Measurements from ENCODE around the gene NRP1.
"Not testable (repeated sequence)": the region's sequence is repeated elsewhere in the genome, so short reads cannot be mapped to it uniquely, and the experiment has no call there.

Gene NRP1

DNA sequence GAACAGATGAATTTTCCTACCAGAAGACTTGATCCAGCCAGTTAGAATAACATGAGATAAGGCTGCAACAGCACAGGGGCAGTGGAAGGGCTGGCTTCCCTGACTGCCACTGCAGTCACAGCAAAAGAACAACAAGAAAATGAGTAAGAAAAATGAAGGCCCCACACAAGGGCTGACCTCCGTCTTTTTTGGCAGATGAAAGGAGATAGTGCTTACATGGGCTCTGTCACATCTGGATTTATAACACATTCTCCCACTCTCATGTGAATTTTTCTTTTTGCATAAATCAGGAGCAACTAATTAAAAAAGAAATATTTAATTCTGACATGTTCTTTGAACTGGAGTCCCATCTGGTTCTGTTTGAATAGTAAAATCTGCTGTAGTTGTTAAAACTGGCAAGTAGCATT lies 99.6 kb downstream of the NRP1 start:
- Histone ChIP-seq H3K36me3 (ENCODE audit: insufficient read depth, low read length) (no peaks in the 10 kb centered on the region), H3K9me3 (ENCODE audit: control insufficient read depth, insufficient read depth, low read length) (peaks cover 2% of the 10 kb centered on the region; the same call in 1 of the 2 replicates), H3K4me1 (ENCODE audit: insufficient read depth, low read length) (peaks cover 14% of the 10 kb centered on the region), H3K9ac (ENCODE audit: low read depth, low read length) (no peak overlapping the region)

DNA sequence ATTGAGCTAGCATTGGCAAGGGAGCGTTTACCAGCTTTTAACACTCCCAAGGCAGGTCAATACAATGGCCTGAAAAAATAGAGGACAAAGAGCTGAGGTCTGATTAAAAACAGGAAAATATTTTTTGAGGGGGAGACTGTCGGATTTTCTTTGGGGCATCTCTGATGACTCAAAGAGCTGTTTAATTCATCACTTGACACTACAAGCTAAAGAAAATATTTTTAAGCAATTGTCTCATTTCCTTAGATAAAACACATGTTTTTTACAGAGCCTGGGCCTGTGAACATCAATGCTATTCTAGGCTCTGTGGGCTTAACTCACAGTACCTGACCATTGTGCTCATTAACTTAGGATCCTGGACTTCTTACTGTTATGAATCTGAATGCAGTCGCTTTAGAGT lies 100.8 kb downstream of the NRP1 start:
- Histone ChIP-seq H3K9ac (ENCODE audit: low read depth, low read length) (no peak overlapping the region), H3K4me1 (ENCODE audit: insufficient read depth, low read length) (peaks cover 23% of the 10 kb centered on the region), H3K36me3 (ENCODE audit: insufficient read depth, low read length) (no peaks in the 10 kb centered on the region), H3K9me3 (ENCODE audit: control insufficient read depth, insufficient read depth, low read length) (peaks cover 2% of the 10 kb centered on the region; the same call in 1 of the 2 replicates)

DNA sequence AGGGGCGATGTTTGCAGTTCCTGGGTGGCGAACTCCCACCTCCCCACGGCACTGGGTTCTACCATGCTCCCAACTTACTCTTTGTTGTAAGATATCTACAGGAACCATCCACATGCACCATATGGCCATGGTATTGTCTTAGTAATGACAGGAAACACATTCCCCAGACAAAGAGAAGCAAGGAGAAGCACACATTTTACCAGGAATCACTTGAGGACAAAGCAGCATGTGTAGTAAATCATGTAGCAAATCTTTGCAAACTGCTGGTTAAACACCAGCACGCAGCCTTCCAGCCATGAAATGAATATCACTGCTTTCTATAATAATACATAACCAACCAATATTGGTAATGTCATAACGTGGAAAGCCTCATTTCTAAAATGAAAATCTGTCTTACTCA lies 101.2 kb downstream of the NRP1 start:
- no peaks in the 10 kb centered on the region for H3K36me3 ChIP-seq (ENCODE audit: insufficient read depth, low read length)
- H3K9ac ChIP-seq (ENCODE audit: low read depth, low read length), result no peak overlapping the region
- peaks cover 19% of the 10 kb centered on the region for H3K4me1 ChIP-seq (ENCODE audit: insufficient read depth, low read length)
- peaks cover 2% of the 10 kb centered on the region; the same call in 1 of the 2 replicates for H3K9me3 ChIP-seq (ENCODE audit: control insufficient read depth, insufficient read depth, low read length)

DNA sequence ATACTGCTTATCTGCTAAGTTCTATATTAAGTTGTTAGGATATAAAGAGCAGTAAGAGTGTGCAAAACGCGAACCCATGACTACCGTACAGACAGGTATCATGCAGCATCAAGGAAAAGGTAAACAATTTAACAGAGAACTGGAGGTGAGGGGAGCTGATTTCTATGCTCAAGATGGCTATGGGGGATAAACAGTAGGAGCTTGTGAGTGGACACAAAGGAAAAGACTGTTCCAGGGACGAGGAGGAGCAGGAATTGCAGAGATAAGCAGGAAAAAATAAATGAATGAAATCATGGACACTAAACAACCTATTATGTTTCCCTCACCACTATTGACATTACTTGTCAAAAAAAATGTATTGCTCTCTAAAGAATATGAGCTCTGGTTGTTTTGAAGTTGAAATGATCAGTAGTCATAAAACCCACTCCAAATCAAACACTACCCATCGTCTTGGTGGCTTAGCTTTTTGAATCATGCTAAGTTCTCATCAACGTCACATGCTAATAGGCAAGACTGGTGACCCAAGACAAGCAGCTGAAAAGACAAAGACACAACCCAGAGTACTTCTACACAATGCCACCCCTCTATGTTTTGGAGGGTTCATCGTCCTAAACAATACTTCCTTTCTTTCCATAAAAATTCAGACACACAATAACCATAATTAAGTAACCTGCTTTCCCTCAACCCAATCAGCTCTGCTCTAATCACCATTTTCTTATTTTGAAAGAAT lies 102.7 kb downstream of the NRP1 start:
- H3K9ac ChIP-seq (ENCODE audit: low read depth, low read length), result no peak overlapping the region
- peaks cover 13% of the 10 kb centered on the region; the same call in 1 of the 2 replicates for H3K4me1 ChIP-seq (ENCODE audit: insufficient read depth, low read length)

DNA sequence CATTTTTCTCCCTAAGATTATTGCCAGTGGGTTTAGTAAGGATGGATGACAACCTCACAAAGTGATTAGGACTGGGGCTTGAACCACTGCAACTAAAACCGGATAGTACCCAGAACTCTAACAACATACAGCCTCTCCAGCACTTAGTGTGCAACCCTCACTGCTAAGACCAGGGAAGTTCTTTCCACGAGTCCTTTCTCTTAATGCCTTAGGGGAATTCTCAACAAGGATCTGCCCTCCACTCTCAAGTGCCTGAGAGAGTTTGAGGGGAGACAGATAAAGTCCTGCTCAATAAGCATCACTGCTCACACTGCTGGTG lies 104.6 kb downstream of the NRP1 start:
- Histone ChIP-seq H3K9me3 (ENCODE audit: control insufficient read depth, insufficient read depth, low read length) (peaks cover 2% of the 10 kb centered on the region; the same call in 1 of the 2 replicates), H3K36me3 (ENCODE audit: insufficient read depth, low read length) (no peaks in the 10 kb centered on the region), H3K9ac (ENCODE audit: low read depth, low read length) (no peak overlapping the region), H3K4me1 (ENCODE audit: insufficient read depth, low read length) (peaks cover 13% of the 10 kb centered on the region; the same call in 1 of the 2 replicates)

More for the DNA sequence above, 102.7 kb downstream of the NRP1 start:
- Histone ChIP-seq H3K36me3 (ENCODE audit: insufficient read depth, low read length) (no peaks in the 10 kb centered on the region), H3K9me3 (ENCODE audit: control insufficient read depth, insufficient read depth, low read length) (peaks cover 2% of the 10 kb centered on the region; the same call in 1 of the 2 replicates)

DNA sequence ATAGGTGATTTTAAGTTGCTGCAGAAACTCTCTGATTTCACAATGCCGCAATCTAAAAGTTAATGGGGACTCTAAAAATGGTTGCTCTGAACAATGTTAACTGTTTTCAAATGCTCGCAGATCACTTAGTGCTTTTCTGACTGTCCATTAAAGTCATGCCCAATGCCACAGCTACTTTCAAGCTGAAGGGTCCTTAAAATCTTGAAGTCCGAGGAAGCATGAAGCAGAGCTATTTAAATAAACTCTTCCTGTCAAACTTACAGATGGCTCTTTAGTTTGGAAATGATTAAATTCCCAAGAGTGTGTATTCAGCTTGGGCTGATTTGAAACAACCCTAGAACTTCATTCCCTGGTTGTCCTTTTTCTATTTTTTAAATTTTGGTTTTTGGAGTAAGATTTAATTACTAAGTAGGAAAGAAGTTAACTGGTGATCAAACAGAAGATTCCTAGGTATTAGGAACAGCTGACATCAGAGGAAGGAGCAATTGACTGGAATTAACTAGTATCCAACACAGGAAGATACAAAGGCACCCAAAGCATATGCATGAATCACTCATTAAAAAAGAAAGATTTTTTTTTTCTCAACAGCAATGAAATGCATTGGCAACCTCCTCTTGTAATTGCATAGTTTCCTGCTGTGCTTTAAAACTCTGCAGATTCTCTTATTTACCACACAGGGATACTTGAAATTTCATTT lies 105.1 kb downstream of the NRP1 start:
- Histone ChIP-seq H3K4me1 (ENCODE audit: insufficient read depth, low read length) (peaks cover 13% of the 10 kb centered on the region; the same call in 1 of the 2 replicates), H3K36me3 (ENCODE audit: insufficient read depth, low read length) (no peaks in the 10 kb centered on the region), H3K9ac (ENCODE audit: low read depth, low read length) (no peak overlapping the region)

DNA sequence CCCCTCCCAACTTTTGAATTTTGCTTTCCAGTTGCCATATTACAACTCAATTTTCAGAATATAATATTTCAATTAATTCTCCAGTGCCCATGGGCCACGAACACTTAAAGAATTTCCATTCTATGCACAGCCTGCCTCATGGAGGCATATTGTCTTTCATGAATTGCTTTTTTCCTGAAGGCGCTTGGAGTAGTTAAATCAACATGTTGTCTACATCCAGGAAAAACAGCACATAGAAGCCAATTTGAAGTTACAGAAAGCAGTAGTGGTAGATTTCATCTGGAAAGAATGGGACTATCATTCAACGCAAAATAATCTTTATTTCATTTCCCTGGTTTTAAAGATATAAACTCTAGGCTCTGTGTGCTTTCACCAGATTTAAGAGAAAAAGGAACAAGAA lies 106.0 kb downstream of the NRP1 start:
- H3K36me3 ChIP-seq (ENCODE audit: insufficient read depth, low read length), result no peaks in the 10 kb centered on the region

More for the DNA sequence above, 105.1 kb downstream of the NRP1 start:
- peaks cover 2% of the 10 kb centered on the region; the same call in 1 of the 2 replicates for H3K9me3 ChIP-seq (ENCODE audit: control insufficient read depth, insufficient read depth, low read length)

DNA sequence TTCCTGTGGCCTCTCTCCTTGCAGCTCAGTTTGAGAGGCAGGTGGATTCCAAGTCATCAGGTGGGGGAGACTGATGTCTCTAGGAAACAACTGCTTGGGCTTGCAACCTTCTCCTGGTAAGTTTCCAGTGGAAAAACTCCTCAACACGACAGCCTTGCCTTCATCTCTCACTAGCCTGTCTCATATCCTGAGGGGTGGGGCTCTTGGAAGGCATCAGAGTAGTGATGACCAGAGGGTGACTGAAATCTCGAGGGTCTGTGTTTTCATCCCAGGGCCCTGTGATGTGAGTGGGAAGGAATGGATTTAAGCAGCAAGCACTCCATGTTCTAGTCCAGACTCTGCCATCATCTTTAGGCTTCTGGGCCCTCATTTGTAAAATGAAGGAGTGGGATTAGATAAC lies 107.0 kb downstream of the NRP1 start:
- H3K9ac ChIP-seq (ENCODE audit: low read depth, low read length), result no peak overlapping the region
- peaks cover 13% of the 10 kb centered on the region; the same call in 1 of the 2 replicates for H3K4me1 ChIP-seq (ENCODE audit: insufficient read depth, low read length)
- H3K36me3 ChIP-seq (ENCODE audit: insufficient read depth, low read length), result no peaks in the 10 kb centered on the region
- peaks cover 2% of the 10 kb centered on the region; the same call in 1 of the 2 replicates for H3K9me3 ChIP-seq (ENCODE audit: control insufficient read depth, insufficient read depth, low read length)

More for the DNA sequence above, 106.0 kb downstream of the NRP1 start:
- Histone ChIP-seq H3K4me1 (ENCODE audit: insufficient read depth, low read length) (peaks cover 13% of the 10 kb centered on the region; the same call in 1 of the 2 replicates), H3K9ac (ENCODE audit: low read depth, low read length) (no peak overlapping the region), H3K9me3 (ENCODE audit: control insufficient read depth, insufficient read depth, low read length) (peaks cover 2% of the 10 kb centered on the region; the same call in 1 of the 2 replicates)

DNA sequence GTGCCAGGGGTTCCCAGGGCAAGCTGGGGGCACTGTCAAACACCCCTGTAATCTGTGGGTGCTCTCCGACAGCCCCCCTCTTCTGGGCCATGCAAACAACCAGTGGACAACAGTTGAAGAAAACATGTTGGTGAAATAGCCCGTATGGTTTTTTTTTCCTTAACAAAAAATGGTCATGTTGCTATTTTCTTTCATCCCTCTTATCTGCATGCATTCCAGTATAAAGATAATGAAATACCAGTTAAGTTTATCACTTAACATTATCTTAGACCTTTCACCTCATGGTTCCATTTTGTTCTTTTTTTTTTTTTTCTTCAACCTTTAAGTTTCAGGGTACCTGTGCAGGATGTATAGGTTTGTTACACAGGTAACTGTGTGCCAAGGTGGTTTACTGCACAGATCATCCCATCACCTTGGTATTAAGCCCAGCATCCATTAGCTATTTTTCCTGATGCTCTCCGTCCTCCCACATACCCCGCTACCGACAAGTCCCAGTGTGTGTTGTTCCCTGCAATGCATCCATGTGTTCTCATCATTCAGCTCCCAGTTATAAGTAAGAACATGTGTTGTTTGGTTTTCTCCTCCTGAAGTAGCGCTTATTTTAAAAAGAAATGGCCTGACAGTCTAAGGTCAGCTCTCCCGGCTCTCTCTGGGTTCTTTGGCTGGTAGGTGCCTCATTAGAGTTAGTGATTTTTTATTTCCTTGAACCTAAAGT lies 110.1 kb downstream of the NRP1 start:
- H3K9ac ChIP-seq (ENCODE audit: low read depth, low read length), result no peak overlapping the region

DNA sequence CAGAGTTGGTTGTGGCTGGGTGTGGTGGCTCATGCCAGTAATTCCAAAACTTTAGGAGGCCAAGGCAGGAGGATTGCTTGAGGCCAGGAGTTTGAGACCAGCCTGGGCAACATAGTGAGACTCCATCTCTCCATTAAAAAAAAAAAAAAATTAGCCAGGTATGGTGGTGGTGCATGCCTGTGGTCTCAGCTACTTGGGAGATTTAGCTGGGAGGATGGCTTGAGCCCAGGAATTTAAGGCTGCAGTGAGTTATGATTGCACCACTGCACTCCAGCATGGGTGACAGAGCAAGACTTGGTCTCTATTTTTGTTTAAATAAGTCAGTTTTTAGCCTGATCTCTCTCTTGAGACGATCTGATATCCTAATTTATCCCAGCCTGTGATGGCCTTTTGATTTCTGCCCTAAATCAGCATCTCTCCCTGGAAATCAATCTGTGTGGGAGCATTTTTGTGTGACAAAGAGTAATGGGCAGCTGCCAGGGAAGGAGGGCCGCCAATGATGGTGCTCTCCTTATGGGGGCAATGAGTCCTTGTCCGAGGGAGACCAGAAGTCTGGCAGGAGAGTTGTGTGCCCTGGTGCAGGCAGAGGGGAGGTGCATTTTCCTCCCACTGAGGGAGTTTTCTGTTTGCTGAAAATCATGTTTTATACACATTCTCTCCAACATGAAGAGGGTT lies 111.0 kb downstream of the NRP1 start:
- no peaks in the 10 kb centered on the region for H3K4me1 ChIP-seq (ENCODE audit: insufficient read depth, low read length)
- no peaks in the 10 kb centered on the region for H3K9me3 ChIP-seq (ENCODE audit: control insufficient read depth, insufficient read depth, low read length)
- no peak overlapping the region for H3K9ac ChIP-seq (ENCODE audit: low read depth, low read length)
- H3K36me3 ChIP-seq (ENCODE audit: insufficient read depth, low read length), result peaks cover 4% of the 10 kb centered on the region; the same call in 1 of the 2 replicates

More for the DNA sequence above, 110.1 kb downstream of the NRP1 start:
- H3K4me1 ChIP-seq (ENCODE audit: insufficient read depth, low read length), result peaks cover 4% of the 10 kb centered on the region; the same call in 1 of the 2 replicates
- H3K36me3 ChIP-seq (ENCODE audit: insufficient read depth, low read length), result peaks cover 4% of the 10 kb centered on the region; the same call in 1 of the 2 replicates
- no peaks in the 10 kb centered on the region for H3K9me3 ChIP-seq (ENCODE audit: control insufficient read depth, insufficient read depth, low read length)

DNA sequence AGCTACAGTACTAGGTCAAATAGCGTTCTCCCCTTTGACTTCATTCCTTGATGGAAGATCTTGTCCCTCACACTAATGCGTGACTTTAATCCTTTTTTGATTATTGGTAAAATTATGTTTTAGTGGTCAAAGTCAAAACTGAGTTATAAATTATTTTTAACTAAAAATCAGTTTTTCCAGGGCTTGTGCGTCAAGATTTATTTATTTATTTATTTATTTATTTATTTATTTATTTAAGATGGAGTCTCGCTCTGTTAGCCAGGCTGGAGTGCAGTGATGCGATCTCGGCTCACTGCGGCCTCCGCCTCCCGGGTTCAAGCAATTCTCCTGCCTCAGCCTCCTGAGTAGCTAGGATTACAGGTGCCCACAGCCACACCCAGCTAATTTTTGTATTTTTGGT lies 112.2 kb downstream of the NRP1 start:
- H3K4me1 ChIP-seq (ENCODE audit: insufficient read depth, low read length); H3K9ac ChIP-seq (ENCODE audit: low read depth, low read length); H3K9me3 ChIP-seq (ENCODE audit: control insufficient read depth, insufficient read depth, low read length); H3K36me3 ChIP-seq (ENCODE audit: insufficient read depth, low read length): not testable (repeated sequence)

DNA sequence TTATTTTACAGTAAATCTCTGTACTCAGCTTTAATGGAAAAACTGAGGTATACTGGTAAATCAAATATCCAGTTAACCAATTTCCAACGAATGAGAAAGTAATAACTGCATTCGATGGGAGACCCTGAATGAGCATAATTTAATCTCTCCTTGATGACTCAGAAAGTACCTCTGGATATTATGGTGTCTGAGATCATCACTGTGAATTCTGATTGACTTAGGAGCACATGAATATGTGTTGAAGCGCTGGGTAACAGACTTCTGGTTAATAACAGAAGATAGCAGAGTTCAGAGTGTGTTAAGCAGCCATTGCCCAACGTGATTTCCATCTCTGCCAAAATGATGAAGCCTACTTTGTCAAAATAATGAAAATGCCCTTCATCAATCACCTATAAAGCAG lies 116.6 kb downstream of the NRP1 start:
- peaks cover 7% of the 10 kb centered on the region; the same call in 1 of the 2 replicates for H3K36me3 ChIP-seq (ENCODE audit: insufficient read depth, low read length)
- H3K9ac ChIP-seq (ENCODE audit: low read depth, low read length), result no peak overlapping the region
- H3K9me3 ChIP-seq (ENCODE audit: control insufficient read depth, insufficient read depth, low read length), result no peaks in the 10 kb centered on the region
- no peaks in the 10 kb centered on the region for H3K4me1 ChIP-seq (ENCODE audit: insufficient read depth, low read length)

DNA sequence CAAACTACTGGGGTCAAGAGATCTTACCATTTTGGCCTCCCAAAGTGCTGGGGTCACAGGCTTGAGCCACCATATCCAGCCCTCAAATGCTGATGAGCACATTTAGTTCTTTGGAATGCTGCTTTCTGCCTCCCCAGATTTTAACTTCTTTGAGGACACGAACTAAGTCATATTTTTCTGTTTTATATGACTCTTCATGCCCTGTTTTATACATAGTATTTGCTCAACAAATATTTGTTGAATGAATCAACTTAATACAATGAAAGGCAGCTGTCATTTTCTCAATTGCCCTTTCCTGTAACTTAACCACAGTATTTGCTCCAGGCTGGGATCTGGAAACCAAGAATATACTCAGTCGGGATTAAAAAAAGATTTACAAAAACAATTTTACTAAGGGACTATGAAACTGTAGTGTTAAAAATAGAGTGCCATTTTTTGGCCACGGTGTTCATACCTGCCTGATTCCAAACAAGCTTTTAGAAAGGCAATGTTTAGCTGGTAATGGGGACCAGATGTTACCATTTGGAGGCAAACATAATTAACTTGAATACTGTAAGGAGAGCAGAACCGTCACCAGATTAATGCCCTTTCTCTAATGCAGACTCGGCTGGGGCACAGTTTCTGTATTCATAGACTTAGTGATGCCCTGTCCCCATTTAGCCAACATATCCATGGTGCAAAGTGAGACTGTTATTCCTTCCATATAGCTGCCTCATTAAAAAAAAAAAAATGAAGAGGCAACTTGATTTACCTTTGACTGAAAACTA lies 117.6 kb downstream of the NRP1 start:
- Histone ChIP-seq H3K9me3 (ENCODE audit: control insufficient read depth, insufficient read depth, low read length) (no peaks in the 10 kb centered on the region), H3K9ac (ENCODE audit: low read depth, low read length) (no peak overlapping the region), H3K4me1 (ENCODE audit: insufficient read depth, low read length) (no peaks in the 10 kb centered on the region), H3K36me3 (ENCODE audit: insufficient read depth, low read length) (peaks cover 7% of the 10 kb centered on the region; the same call in 1 of the 2 replicates)
